Lower lobe of right lung (tissue), 2 donors: Measurements from ENCODE around the gene NRXN3. TPM values are rescaled to one million over a fixed set of nuclear protein-coding genes. Genes with fewer than 3 reads are reported as not detected.

Experiments used
- ATAC-seq, 2 donors: fragments of 200-7000 bp; cut with Tn5 transposase; one replicate each; pipeline ENCODE4 v1.9.1; 2020 to 2022; ENCODE audit warnings: mild to moderate bottlenecking in 2 of 2, moderate library complexity in 2 of 2
- DNase-seq: peaks from one replicate; pipeline ENCODE4 v3.0.0-alpha.2; 2020
- H3K27ac ChIP-seq: fragments of 200-600 bp; one replicate; pipeline ENCODE4 v1.8.0; 2022
- H3K27me3 ChIP-seq: fragments of 200-600 bp; one replicate; pipeline ENCODE4 v1.8.0; 2022; ENCODE audit warnings: low read depth
- H3K36me3 ChIP-seq: fragments of 200-600 bp; one replicate; pipeline ENCODE4 v1.8.0; 2022; ENCODE audit warnings: mild to moderate bottlenecking
- H3K4me1 ChIP-seq: fragments of 200-600 bp; one replicate; pipeline ENCODE4 v1.8.0; 2022
- H3K4me3 ChIP-seq: fragments of 200-600 bp; one replicate; pipeline ENCODE4 v1.8.0; 2022; ENCODE audit warnings: mild to moderate bottlenecking
- H3K9me3 ChIP-seq: fragments of 200-600 bp; one replicate; pipeline ENCODE4 v1.8.0; 2022
- CTCF ChIP-seq: fragments of 200-600 bp; IDR thresholded peaks from one replicate; pipeline ENCODE4 v1.8.0; 2022; ENCODE audit warnings: antibody characterized with exemption, mild to moderate bottlenecking
- intact Hi-C: fragments of 100-400 bp; cut with DNase I; formaldehyde crosslinking; loops from one replicate; pipeline ENCODE4 v1.11.0; 2022
- total RNA-seq: library from RNA; stranded (reverse); fragmentation: NEBNext Ultra II Directional; extraction: Animal tissue kit (Norgen Biotek cat#: 25700); gene quantifications from one replicate; pipeline ENCODE4 v1.2.1, GENCODE V29; 2021
- donor health status: DM: no; HTN: yes; CAD: no; lungs with severe emphysema.

The NRXN3 gene
- total RNA-seq, 1 donor from 2014 or later = 9.0 TPM

GRCh38 chr14:79083356-79083755 lies 913.2 kb downstream of the NRXN3 start:
- no peak for ATAC-seq
- no peaks in the 10 kb centered on the region for H3K4me1 ChIP-seq
- H3K9me3 ChIP-seq = no peaks in the 10 kb centered on the region
- no peaks in the 10 kb centered on the region for H3K27me3 ChIP-seq
- no peak for TF ChIP-seq CTCF
- intact Hi-C loops = no loop called here
- no peak overlapping the region for H3K27ac ChIP-seq
- no peaks in the 10 kb centered on the region for H3K36me3 ChIP-seq
- no peak overlapping the region for H3K4me3 ChIP-seq
- DNase-seq = no peak

- no peaks in the 10 kb centered on the region for H3K4me1 ChIP-seq
- no peaks in the 10 kb centered on the region for H3K9me3 ChIP-seq
- no peak overlapping the region for H3K27ac ChIP-seq
- H3K4me3 ChIP-seq = no peak overlapping the region
- H3K36me3 ChIP-seq = no peaks in the 10 kb centered on the region
- intact Hi-C loops = no loop called here
- ATAC-seq (no peak), DNase-seq (no peak)
- H3K27me3 ChIP-seq = no peaks in the 10 kb centered on the region
- no peak for TF ChIP-seq CTCF
These were observed 914.7 kb downstream of the NRXN3 start for GRCh38 chr14:79084861-79085260.

GRCh38 chr14:79089576-79089975 lies 919.4 kb downstream of the NRXN3 start:
- DNase-seq (no peak), ATAC-seq (no peak)
- Histone ChIP-seq H3K4me1 (peaks cover 7% of the 10 kb centered on the region), H3K4me3 (no peak overlapping the region), H3K36me3 (no peaks in the 10 kb centered on the region), H3K9me3 (no peaks in the 10 kb centered on the region), H3K27ac (no peak overlapping the region), H3K27me3 (no peaks in the 10 kb centered on the region)
- TF ChIP-seq CTCF = no peak
- intact Hi-C loops = no loop called here

- no peaks in the 10 kb centered on the region for H3K36me3 ChIP-seq
- H3K4me3 ChIP-seq = no peak overlapping the region
- no peaks in the 10 kb centered on the region for H3K27me3 ChIP-seq
- no peak for ATAC-seq
- H3K27ac ChIP-seq = no peak overlapping the region
- intact Hi-C loops = no loop called here
- H3K9me3 ChIP-seq = no peaks in the 10 kb centered on the region
- no peak for TF ChIP-seq CTCF
- peaks cover 7% of the 10 kb centered on the region for H3K4me1 ChIP-seq
- DNase-seq = no peak
These were observed 920.5 kb downstream of the NRXN3 start for GRCh38 chr14:79090641-79091180.

- H3K9me3 ChIP-seq = no peaks in the 10 kb centered on the region
- H3K4me1 ChIP-seq = peaks cover 7% of the 10 kb centered on the region
- intact Hi-C loops = no loop called here
- ATAC-seq (peak in 1 of 2 donors; percentile 28), DNase-seq (no peak)
- no peak for TF ChIP-seq CTCF
- no peaks in the 10 kb centered on the region for H3K36me3 ChIP-seq
- no peak overlapping the region for H3K4me3 ChIP-seq
- no peak overlapping the region for H3K27ac ChIP-seq
- no peaks in the 10 kb centered on the region for H3K27me3 ChIP-seq
These were observed 921.3 kb downstream of the NRXN3 start for GRCh38 chr14:79091381-79091963.
